ENCODE data around the gene GID8. TPM values are rescaled to one million over a fixed set of nuclear protein-coding genes. Genes with fewer than 3 reads are reported as not detected.
A peak's percentile ranks its signal among the peaks of the same experiment; 100 is the strongest.

The GID8 gene
- polyA plus RNA-seq, 1 donor from 2014 or later, result 54.8 TPM

DNA sequence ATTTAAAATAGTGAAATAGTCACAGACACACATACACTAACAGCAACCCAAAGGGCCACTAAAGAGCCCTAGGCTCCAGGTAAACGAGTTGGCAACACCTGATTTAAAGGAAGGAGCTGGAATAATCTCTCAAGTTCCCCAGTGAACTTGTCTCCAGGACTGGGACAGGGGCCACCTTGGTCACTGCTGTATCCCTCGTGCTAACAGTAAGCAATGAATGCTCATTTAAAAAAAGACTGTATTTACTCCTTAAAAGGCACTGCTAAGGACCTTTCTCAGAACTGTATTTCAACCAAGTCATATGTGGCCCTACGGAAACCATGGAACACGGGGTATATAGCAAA, 12.9 kb upstream of the GID8 start:
- H3K9me2 ChIP-seq (ENCODE audit: insufficient read depth, low read length), result no peaks in the 10 kb centered on the region
- H3K9ac ChIP-seq (ENCODE audit: low read length), result peak overlapping the region; percentile 97
- no peaks in the 10 kb centered on the region for H3K9me3 ChIP-seq (ENCODE audit: low read length)
- peak overlapping the region; percentile 98 for H3K4me3 ChIP-seq (ENCODE audit: low read length)
- H3K27ac ChIP-seq (ENCODE audit: low read length), result peak overlapping the region; percentile 92
- peaks cover 15% of the 10 kb centered on the region for H4K20me1 ChIP-seq (ENCODE audit: insufficient read depth)
- H3K27me3 ChIP-seq (ENCODE audit: insufficient read depth, low read depth, low read length), result no peaks in the 10 kb centered on the region
- peaks cover 3% of the 10 kb centered on the region for H3F3A ChIP-seq (ENCODE audit: insufficient read depth, low read length, poor library complexity, severe bottlenecking)
- H2AFZ ChIP-seq (ENCODE audit: low read depth, low read length), result no peak overlapping the region
- H3K4me2 ChIP-seq (ENCODE audit: low read length), result peak overlapping the region; percentile 90
- no peaks in the 10 kb centered on the region for H3K36me3 ChIP-seq (ENCODE audit: insufficient read depth, low read length)
- H3K79me2 ChIP-seq (replicated peaks; ENCODE audit: insufficient read depth, low read length), result peaks cover 89% of the 10 kb centered on the region
- TF ChIP-seq REST (IDR thresholded peaks at IDR 0.05; ENCODE audit: borderline replicate concordance) (no peak), POLR2AphosphoS5 (IDR thresholded peaks at IDR 0.05) (no peak), EP300 (conservative IDR thresholded peaks at IDR 0.05; ENCODE audit: poor library complexity, severe bottlenecking) (no peak), MXI1 (conservative IDR thresholded peaks at IDR 0.05; ENCODE audit: poor library complexity, severe bottlenecking) (no peak), SMC3 (conservative IDR thresholded peaks at IDR 0.05; ENCODE audit: poor library complexity) (no peak), TAF1 (IDR thresholded peaks at IDR 0.05; ENCODE audit: low read depth) (no peak), EZH2 (IDR thresholded peaks at IDR 0.05; ENCODE audit: borderline replicate concordance, insufficient read depth, low read length, poor library complexity, severe bottlenecking) (no peak), RAD21 (conservative IDR thresholded peaks at IDR 0.05) (no peak)
- TF ChIP-seq, protein P1, sequence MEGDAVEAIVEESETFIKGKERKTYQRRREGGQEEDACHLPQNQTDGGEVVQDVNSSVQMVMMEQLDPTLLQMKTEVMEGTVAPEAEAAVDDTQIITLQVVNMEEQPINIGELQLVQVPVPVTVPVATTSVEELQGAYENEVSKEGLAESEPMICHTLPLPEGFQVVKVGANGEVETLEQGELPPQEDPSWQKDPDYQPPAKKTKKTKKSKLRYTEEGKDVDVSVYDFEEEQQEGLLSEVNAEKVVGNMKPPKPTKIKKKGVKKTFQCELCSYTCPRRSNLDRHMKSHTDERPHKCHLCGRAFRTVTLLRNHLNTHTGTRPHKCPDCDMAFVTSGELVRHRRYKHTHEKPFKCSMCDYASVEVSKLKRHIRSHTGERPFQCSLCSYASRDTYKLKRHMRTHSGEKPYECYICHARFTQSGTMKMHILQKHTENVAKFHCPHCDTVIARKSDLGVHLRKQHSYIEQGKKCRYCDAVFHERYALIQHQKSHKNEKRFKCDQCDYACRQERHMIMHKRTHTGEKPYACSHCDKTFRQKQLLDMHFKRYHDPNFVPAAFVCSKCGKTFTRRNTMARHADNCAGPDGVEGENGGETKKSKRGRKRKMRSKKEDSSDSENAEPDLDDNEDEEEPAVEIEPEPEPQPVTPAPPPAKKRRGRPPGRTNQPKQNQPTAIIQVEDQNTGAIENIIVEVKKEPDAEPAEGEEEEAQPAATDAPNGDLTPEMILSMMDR (IDR thresholded peaks at IDR 0.05; ENCODE audit: poor library complexity, severe bottlenecking), result no peak

- Histone ChIP-seq H3K9me3 (ENCODE audit: low read length) (no peaks in the 10 kb centered on the region), H3K4me2 (ENCODE audit: low read length) (peak overlapping the region; percentile 90), H3F3A (ENCODE audit: insufficient read depth, low read length, poor library complexity, severe bottlenecking) (peaks cover 3% of the 10 kb centered on the region), H3K79me2 (replicated peaks; ENCODE audit: insufficient read depth, low read length) (peaks cover 86% of the 10 kb centered on the region), H3K27ac (ENCODE audit: low read length) (peak overlapping the region; percentile 92), H2AFZ (ENCODE audit: low read depth, low read length) (no peak overlapping the region), H3K36me3 (ENCODE audit: insufficient read depth, low read length) (no peaks in the 10 kb centered on the region), H3K27me3 (ENCODE audit: insufficient read depth, low read depth, low read length) (no peaks in the 10 kb centered on the region), H4K20me1 (ENCODE audit: insufficient read depth) (peaks cover 15% of the 10 kb centered on the region), H3K4me3 (ENCODE audit: low read length) (peak overlapping the region; percentile 98), H3K9ac (ENCODE audit: low read length) (peak overlapping the region; percentile 97), H3K9me2 (ENCODE audit: insufficient read depth, low read length) (no peaks in the 10 kb centered on the region)
- peak; percentile 21 for TF ChIP-seq MXI1 (conservative IDR thresholded peaks at IDR 0.05; ENCODE audit: poor library complexity, severe bottlenecking)
- TF ChIP-seq, protein P1 (IDR thresholded peaks at IDR 0.05; ENCODE audit: poor library complexity, severe bottlenecking), result no peak
Observed at GRCh38 chr20:62925420-62926228, 12.3 kb upstream of the GID8 start.
